Left ventricle myocardium inferior (tissue), 1 donor: ENCODE data around the gene NANS. TPM values are rescaled to one million over a fixed set of nuclear protein-coding genes. Genes with fewer than 3 reads are reported as not detected.

Experiments used
- DNase-seq: peaks from one replicate; pipeline ENCODE4 v3.0.0-alpha.2; 2020
- H3K27ac ChIP-seq: fragments of 200-600 bp; replicated peaks from 2 replicates; pipeline ENCODE4 v1.8.0; 2021
- H3K27me3 ChIP-seq: fragments of 200-600 bp; 2 replicates; pipeline ENCODE4 v1.8.0; 2021; ENCODE audit warnings: low read depth
- H3K36me3 ChIP-seq: fragments of 200-600 bp; 2 replicates; pipeline ENCODE4 v1.8.0; 2021
- H3K4me1 ChIP-seq: fragments of 200-600 bp; 2 replicates; pipeline ENCODE4 v1.8.0; 2021
- H3K4me3 ChIP-seq: fragments of 200-600 bp; 2 replicates; pipeline ENCODE4 v1.8.0; 2021; ENCODE audit warnings: mild to moderate bottlenecking, moderate library complexity
- H3K9me3 ChIP-seq: fragments of 200-600 bp; replicated peaks from 2 replicates; pipeline ENCODE4 v1.8.0; 2021
- intact Hi-C: fragments of 100-400 bp; cut with micrococcal nuclease; formaldehyde crosslinking; loops from one replicate; pipeline ENCODE4 v1.11.0; 2022
- total RNA-seq: library from RNA; stranded (reverse); fragmentation: NEBNext Ultra II Directional; extraction: Animal tissue kit (Norgen Biotek cat#: 25700); gene quantifications from one replicate; pipeline ENCODE4 v1.2.1, GENCODE V29; 2021
- TF ChIP-seq, protein P1 (sequence below): fragments of 200-600 bp; IDR thresholded peaks from 2 replicates; pipeline ENCODE4 v1.8.0; 2021; ENCODE audit warnings: antibody characterized with exemption, mild to moderate bottlenecking, borderline replicate concordance
- donor health status: DM: no; HTN: yes; CAD: no; lungs with severe emphysema.

NANS gene
- total RNA-seq, 1 donor from 2014 or later, result 38.6 TPM

GRCh38 chr9:98031935-98032334 lies 24.6 kb upstream of the NANS start:
- intact Hi-C loops, result loop anchor here (5.0 to 10.0 kb wide), 2 partner anchors 47 to 110 kb away; partner anchors contain the start of genes ANP32B and TRMO
- no peak for DNase-seq
- Histone ChIP-seq H3K4me1 (peaks cover 9% of the 10 kb centered on the region), H3K9me3 (no peaks in the 10 kb centered on the region), H3K27ac (no peak overlapping the region), H3K27me3 (no peaks in the 10 kb centered on the region), H3K36me3 (no peaks in the 10 kb centered on the region), H3K4me3 (no peak overlapping the region)
- TF ChIP-seq, protein P1, sequence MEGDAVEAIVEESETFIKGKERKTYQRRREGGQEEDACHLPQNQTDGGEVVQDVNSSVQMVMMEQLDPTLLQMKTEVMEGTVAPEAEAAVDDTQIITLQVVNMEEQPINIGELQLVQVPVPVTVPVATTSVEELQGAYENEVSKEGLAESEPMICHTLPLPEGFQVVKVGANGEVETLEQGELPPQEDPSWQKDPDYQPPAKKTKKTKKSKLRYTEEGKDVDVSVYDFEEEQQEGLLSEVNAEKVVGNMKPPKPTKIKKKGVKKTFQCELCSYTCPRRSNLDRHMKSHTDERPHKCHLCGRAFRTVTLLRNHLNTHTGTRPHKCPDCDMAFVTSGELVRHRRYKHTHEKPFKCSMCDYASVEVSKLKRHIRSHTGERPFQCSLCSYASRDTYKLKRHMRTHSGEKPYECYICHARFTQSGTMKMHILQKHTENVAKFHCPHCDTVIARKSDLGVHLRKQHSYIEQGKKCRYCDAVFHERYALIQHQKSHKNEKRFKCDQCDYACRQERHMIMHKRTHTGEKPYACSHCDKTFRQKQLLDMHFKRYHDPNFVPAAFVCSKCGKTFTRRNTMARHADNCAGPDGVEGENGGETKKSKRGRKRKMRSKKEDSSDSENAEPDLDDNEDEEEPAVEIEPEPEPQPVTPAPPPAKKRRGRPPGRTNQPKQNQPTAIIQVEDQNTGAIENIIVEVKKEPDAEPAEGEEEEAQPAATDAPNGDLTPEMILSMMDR, result no peak

DNA sequence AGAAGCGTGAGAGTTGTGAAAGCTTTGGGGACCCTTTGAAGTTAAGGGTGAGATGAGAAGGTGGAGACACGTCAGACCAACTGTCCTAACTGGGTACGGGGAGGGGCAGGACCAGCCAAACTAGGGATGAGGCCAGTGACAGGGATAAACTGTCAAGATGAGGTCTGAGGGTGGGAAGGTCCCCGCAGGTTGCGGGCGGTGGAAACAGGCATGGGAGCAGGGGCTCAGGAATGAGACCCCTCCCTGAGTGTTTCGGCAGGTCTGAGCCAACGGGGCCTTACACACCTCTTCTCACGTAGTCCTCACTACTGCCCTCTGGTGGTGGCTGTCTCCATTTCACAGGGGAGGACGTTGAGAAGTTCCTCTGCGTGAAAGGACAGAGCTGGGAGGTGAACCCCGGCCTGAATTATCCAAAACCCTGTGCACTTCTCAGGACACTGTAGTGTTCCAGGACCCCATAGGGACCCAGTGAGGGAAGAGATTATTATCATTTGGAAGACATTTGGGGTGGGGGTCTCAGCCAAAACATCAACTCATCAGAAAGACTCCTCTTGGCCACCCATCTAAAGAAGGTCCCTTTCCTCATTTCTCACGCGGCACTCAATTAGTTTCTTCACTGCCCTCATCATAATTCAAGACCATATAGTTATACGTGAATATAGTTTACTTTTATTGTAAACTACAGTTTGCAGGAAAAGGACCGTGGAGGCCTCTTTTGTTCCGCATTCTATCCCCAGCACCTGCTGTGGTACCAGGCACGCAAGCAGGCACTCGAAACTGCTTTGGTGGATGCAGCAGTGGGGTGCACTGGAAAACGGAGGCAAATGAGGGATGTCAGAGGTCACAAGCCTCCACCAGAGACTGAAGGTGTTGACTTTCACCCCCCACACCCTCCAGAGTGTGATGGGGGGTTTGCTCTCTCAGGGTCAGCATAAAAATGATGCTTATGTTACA lies 21.7 kb upstream of the NANS start:
- no peaks in the 10 kb centered on the region for H3K36me3 ChIP-seq
- H3K4me3 ChIP-seq, result peak overlapping the region; percentile 49
- H3K4me1 ChIP-seq, result peaks cover 22% of the 10 kb centered on the region
- H3K27ac ChIP-seq, result no peak overlapping the region
- DNase-seq, result peak; percentile 81
- TF ChIP-seq, protein P1, result peak; percentile 91
- no peaks in the 10 kb centered on the region for H3K27me3 ChIP-seq
- intact Hi-C loops, result loop anchor here (5.0 to 10.0 kb wide), 2 partner anchors 50 to 113 kb away; partner anchors contain the start of genes ANP32B and TRMO
- no peaks in the 10 kb centered on the region for H3K9me3 ChIP-seq

DNA sequence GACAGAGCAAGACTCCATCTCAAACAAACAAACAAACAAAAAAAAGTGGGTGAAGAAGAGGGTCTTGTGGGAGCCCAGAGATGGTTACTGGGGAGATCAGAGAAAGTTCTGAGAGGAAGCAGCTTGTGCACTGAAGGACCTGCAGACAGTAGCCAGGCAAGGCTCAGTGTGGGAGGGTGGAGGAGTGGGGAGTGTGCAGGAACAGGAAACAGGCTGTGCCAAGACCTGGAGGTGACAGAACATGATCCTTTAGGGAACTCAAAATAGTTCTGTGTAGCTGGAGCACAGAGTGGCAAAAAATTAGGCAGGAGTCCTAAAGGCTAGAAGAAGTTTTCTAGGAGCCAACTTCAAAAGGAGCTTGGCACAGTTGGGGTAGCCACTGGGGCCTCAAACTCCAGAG lies 19.2 kb upstream of the NANS start:
- Histone ChIP-seq H3K36me3 (no peaks in the 10 kb centered on the region), H3K9me3 (no peaks in the 10 kb centered on the region), H3K4me3 (no peak overlapping the region), H3K27ac (peak overlapping the region; percentile 81), H3K4me1 (peaks cover 22% of the 10 kb centered on the region), H3K27me3 (no peaks in the 10 kb centered on the region)
- TF ChIP-seq, protein P1, result no peak
- DNase-seq, result peak; percentile 41
- intact Hi-C loops, result loop anchor here (10.0 kb wide), 1 partner anchor 53 kb away; the partner anchor contains the start of gene ANP32B

- DNase-seq, result no peak
- Histone ChIP-seq H3K4me1 (peaks cover 22% of the 10 kb centered on the region), H3K9me3 (no peaks in the 10 kb centered on the region), H3K36me3 (no peaks in the 10 kb centered on the region), H3K27me3 (no peaks in the 10 kb centered on the region), H3K4me3 (no peak overlapping the region), H3K27ac (no peak overlapping the region)
- intact Hi-C loops, result loop anchor here (10.0 kb wide), 1 partner anchor 54 kb away; the partner anchor contains the start of gene ANP32B
- TF ChIP-seq, protein P1, result no peak
Measured at GRCh38 chr9:98038958-98039357, 17.6 kb upstream of the NANS start.

DNA sequence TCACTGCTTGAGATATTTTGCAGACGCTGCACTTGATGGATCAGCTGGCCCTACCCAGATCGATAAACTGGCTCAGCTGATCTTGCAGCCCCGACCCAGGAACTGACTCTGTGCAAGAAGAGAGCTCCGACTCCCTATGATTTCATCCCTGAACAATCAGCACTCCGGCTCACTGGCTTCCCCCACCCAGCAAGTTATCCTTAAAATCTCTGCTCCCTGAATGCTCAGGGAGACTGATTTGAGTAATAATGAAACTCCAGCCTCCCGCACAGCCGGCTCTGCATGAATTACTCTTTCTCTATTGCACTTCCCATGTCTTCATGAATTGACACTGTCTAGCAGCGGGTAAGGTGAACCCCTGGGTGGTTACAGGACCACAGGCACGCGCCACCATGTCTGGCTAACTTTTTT lies 16.9 kb upstream of the NANS start:
- no peaks in the 10 kb centered on the region for H3K27me3 ChIP-seq
- H3K36me3 ChIP-seq, result no peaks in the 10 kb centered on the region
- DNase-seq, result no peak
- H3K4me1 ChIP-seq, result peaks cover 21% of the 10 kb centered on the region
- no peak overlapping the region for H3K4me3 ChIP-seq
- no peak overlapping the region for H3K27ac ChIP-seq
- intact Hi-C loops, result loop anchor here (10.0 kb wide), 1 partner anchor 55 kb away; the partner anchor contains the start of gene ANP32B
- TF ChIP-seq, protein P1, result no peak
- H3K9me3 ChIP-seq, result no peaks in the 10 kb centered on the region
